ENCODE measurements around the gene NR1H2.
"Not testable (repeated sequence)": the region's sequence is repeated elsewhere in the genome, so short reads cannot be mapped to it uniquely, and the experiment has no call there.

NR1H2 gene

DNA sequence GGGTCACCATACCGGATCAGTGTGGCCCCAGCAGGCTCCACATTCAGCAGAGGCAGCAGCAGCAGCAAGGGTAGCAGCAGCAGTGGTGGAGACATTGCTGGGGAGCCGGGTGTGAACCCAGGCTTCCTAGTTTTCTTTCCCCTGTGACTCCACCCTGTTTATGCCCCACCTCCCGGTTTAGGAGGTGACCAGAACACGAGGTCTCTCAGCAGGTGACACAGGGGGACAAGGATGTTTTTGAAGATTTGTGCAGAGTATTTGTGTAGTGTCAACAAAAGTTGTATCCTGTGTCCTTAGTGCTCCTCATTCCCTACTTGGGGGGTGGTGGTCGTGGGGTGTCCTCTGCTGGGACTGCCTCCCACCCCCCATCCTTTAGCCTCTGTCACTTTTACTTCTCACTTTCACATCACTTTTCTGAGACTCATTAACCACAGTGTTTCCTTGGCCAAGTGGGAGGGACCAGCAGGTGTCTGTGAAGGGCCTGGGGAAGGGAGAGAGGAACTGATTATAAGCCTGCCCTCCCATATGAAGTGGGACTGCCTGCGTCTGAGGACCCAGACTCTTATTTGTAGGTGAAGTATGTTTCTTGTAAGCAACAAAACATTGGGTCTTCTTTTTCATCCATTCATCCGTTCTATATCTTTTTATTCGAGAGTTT is 31.5 kb upstream of the NR1H2 start:
- no peak for DNase-seq (ENCODE audit: low spot score)

DNA sequence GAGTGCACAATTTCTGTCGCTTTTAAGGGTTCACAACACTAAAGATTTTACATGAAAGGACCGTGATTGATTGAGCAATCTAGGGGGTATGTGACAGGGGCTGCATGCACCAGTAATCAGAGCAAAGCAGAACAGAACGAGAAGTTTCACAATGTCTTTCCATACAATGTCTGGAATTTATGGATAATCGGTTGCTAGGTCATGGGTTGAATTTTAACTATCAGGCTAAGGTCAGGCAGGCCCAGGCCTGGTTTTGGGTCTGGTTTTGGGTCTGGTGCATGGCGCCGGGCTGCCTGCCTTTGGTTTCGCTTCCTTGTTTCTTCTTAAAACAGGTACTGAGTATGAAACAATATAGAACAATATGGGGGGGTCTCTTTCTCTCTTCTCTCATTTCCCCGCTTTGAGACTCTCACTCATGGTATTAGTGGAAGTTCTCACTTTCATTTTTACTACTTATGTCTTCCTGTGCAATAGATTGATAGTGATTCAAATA is 29.1 kb upstream of the NR1H2 start:
- DNase-seq (ENCODE audit: low spot score) = not testable (repeated sequence)

DNA sequence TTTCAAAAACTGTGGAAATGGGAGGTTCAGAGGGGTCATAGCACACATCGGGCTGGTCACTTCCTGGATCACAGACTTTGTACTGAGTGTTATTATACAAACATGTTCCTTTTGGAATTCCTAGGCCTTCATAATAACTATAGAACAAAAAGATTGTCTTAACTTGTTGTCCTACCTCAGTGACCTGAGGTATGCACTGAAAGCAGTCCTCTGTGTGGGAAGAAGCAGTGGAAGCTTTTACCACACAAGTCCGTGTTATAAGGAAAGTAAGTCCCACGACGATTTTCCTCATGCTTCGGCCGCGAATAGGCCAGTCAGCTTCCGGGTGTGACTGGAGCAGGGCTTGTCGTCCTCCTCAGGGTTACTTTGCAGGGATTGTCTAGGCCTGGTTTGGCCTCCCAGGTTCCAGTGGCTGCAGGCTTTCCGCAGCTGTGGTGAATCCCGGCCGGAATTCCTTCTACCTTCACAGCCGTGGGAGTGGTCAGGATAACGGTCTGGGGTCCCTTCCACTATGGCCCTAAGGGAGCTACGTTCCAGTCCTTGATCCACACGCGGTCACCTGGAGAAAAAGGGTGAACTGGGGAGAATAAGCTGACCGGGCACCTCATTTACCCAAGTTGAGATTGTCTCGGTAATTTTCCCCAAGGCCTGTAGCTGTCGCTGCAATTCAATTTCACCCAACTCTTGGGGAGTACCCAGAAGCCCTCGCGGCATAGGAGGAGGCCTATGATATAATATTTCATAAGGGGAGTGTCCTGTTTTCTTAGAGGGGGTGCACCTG is 26.8 kb upstream of the NR1H2 start:
- DNase-seq (ENCODE audit: low spot score) = no peak

DNA sequence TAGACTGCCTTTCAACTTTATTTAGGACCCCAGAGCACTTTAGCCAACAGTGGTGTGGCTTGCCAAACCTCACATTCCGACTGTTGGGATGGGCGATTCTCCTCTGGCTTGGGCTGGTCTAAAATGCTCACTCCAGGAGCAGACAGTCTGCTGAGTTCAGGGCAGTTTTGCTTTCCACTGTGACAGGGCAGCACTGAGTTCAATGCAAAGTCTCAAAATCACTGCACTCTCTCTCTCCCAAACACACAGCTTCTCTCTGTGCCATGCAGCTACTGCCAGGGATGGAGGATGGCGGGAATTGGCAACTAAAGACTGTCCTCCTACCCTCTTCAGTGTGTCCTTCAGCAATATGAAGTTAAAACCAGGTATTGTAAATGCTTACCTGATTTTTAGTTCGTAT is 24.0 kb upstream of the NR1H2 start:
- no peak for DNase-seq (ENCODE audit: low spot score)

DNA sequence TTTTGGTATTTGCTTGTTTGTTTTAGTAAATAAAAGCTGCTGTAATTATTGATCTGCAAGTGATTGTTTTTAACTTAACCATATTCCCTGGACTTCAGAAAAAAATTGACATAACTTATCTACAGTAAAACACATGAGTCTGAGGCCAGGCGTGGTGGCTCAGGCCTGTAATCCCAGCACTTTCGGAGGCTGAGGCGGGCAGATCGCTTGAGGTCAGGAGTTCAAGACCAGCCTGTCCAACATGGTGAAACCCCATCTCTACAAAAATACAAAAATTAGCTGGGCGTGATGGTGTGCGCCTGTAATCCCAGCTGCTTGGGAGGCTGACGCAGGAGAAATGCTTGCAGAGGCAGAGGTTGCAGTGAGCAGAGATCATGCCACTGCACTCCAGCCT is 22.8 kb upstream of the NR1H2 start:
- DNase-seq (ENCODE audit: low spot score) = not testable (repeated sequence)

DNA sequence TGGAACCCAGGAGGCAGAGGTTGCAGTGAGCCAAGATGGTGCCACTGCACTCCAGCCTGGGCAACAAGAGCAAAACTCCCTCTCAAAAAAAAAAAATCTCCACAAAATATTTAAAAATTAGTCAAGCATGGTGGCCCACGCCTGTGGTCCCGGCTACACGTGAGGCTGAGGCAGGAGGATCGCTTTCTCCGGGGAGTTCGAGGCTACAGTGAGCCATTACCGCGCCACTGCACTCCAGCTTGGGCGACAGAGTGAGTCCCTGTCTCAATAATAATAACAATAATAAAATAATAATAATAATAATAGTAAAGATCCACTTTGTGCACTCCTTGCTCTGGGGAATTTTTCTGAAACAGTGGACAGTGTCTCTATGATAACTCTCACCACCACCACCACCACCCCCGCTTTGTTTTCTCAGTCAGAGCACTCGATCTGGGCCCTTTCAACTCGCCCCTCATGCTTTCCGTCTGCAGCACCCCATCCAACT is 19.5 kb upstream of the NR1H2 start:
- DNase-seq (ENCODE audit: low spot score) = no peak

DNA sequence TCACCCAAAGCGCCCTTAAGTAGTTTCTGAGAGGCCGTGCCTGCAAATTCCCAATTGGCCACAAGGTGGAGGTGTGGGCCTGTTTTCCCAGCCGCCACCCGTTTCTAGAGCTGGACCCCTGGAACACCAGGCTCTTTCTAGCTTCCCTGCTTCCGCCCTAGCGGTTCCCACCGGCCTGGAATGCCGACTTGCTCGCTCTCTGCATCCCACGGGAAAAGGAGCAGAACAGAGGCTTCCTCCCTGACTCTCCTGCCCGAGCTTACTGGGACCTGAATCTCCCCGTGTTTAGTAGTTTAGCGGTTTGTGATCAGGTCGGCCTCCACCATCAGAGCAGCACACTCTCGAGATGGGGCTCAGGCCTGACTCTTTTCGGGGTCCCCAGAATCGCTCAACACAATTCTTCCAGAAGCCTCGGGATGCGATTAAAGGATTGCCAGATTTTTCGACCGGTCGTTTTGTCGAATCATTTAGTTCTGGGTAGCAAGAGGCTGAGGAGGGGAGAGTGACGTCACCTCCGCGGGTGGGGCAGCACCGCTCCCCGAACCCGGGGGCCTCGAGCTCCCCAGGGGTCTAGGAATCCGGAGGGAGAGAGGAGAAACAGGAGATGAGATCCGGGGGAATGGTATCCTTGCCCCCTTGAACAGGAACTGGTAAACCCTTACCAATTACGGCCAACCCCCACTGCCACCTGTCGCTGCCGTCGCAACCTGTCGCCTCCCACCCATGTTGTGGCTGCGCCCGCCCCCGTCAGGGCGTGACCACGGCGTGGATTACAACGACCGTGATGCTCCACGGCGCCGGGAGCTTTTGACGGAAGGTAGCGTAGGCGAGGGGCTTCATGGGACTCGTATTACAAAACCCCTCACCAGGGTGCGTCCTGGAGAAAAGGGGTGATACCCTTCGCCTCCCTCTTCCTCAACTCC is 18.8 kb upstream of the NR1H2 start:
- peak; percentile 65 for DNase-seq (ENCODE audit: low spot score)

DNA sequence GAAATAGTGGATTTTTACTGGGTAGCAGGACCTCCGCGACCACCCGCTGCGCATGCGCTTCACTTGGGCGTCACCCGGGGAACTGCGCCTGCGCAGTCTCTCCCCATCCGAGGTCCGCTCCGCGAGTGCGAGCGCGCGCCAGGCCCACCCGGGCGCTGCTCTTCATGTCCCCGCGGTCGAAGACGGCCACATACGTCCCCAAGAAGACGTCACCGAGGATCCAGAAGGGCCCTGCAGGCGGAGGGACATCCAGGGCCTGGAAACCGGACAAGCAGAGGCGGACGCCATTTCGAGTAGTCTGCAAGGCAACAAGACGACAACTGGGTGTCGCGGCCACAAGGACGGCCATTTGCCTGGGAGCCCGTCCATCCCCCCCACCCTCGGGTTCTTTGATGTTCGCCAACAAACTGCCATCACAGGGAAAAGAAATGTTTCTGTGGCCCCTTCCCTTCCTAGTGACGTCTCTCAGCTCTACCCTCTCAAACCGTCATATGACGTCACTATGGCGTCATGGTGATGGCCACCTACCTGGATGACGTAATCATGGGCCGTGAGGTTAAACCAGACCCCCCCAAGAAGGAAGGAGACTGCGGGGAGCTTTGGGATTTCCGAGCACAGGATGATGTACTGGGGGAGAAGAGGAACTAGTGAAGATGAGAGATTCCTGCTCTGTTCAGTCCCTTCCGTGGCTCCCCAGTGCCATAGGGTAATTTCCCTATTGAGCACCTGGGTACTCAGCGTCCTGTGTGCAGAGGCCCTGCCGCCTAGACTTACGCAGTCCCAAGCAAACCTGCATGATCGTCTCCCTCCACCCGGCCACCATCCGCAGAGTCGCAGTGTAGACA is 17.6 kb upstream of the NR1H2 start:
- DNase-seq (ENCODE audit: low spot score) = peak; percentile 72

DNA sequence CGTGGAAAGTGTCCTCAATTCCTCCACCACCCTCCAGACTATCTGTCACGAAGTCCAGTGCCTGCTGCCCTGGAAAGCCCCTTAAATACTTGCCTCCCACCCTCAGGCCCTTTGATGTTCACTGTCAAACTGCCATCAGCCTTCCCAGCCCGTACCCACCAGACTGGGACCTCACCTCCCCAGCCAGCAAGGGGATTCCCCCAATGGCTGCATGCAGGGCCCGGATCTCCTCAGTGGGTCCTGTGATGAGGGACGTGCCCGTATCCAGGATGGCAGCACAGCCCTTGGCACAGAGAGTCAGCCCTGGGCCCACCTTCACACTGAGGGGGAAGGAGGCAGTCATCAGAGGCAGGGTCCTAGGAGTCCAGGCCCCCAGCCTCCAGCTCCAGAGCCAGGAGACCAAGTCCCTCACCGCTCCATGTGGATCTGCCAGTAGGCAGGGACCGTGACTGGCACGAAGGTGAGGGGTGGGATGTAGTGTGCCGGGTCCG is 16.9 kb upstream of the NR1H2 start:
- no peak for DNase-seq (ENCODE audit: low spot score)

DNA sequence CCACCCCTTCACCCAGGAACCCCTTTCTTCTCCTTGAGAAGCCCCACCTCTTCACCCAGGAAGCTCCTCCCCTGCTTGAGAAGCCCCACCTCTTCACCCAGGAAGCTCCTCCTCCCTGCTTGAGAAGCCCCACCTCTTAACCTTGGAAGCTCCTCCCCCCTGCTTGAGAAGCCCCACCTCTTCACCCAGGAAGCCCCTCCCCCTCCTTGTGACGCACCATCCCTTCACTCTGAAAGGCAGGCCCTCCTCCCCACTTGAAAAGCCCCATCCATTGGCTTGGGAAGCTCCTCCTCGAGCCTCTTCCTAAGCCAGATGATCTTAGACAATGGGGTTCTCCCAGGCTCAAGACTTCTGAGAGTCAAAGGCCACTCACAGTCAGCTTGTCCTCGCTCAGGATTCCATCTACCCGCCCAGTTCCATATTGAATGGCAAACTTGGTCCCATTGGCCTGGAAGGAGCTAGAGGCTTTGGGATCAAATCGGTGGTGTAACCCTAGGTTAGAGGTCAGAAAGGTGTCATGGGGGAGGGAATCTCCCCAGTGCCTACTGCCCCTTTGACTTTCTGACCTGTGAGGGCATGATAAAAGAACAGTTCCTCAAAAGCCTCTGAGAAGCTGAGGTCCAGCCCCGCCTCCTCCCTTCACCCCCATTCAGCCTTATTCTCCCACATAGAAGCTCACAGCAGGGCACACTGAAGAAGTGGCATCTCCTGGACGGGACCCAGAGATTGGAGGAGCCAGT is 14.8 kb upstream of the NR1H2 start:
- no peak for DNase-seq (ENCODE audit: low spot score)

DNA sequence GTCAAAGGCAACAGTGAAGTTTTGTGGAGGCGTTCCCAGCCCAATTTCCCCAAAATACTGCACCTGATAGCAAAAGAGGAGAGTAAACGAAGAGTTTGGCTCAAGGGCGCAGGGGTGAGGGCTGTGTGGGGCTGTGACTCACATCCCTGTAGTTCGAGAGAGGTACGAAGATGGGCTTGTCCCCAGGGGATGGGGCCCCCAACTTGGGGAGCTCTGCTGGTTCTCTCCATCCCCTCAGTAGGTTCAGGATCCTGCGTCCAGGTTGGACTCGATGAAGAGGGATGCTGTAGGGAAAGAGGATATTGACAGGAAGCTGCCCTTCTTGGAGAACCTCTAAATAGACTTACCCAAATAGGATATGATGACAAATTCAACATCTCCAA is 14.2 kb upstream of the NR1H2 start:
- DNase-seq (ENCODE audit: low spot score) = no peak

DNA sequence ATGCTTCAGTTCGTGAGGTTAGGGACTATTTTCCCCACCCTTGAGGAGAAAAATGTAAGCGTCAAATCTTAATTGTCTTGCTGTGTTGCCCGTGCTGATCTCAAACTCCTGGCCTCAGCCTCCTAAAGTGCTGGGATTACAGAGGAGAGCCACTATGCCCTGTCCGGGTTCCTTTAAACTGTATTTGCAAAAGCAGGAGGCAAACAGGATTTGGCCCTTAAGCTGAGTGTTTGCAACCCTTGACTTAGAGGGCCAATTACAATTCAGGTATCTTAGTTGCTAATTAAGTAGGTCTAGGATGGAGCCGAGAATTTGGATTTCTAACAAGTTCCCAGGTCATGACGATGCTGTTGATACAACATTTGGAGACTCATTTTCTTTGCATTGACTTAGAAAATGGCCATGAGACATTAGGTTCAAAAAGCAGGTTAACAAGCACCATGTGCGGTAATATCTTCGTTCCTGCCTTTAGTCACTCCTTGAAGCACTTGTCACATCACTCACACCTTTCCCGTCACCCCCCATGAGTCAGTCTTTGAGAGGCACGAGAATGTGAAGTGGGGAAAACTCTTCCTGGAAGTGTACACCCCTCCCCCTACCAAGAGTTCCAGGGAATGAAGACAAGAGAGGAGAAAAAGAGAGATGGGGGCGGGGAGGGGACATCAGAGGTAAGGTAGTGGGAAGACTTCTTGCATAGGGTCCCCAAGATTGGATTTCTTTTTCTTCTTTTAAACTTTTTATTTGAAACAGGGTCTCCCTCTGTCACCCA is 13.4 kb upstream of the NR1H2 start:
- DNase-seq (ENCODE audit: low spot score) = no peak

DNA sequence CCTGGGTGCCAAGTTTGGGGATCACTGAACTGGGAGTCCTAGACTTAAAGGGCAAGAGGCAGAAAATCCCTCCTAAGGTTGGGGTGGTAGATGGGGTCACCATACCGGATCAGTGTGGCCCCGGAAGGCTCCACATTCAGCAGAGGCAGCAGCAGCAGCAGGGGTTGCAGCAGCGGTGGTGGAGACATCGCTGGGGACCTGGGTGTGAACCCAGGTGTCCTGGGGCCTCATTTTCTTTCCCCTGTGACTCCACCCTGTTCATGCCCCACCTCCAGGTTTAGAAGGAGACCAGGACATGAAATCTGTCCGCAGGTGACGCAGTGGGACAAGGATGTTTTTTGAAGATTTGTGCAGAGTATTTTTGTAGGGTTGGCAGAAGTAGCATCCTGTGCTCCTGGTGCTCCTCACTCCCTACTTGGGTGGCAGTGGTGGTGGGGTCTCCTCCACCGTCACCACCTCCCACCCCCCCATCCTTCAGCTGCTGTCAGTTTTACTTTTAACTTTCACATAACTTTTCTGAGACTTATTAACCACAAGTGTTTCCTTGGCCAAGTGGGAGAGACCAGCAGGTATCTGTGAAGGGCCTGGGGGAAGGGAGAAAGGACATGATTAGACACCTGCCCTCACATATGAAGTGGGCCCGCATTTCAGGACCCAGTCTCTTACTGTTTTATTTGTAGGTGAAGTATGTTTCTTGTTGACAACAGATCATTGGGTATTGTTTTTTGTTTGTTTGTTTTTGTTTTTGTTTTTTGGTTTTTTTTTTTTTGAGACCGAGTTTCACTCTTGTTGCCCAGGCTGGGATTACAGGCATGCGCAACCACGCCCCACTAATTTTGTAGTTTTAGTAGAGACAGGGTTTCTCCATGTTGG is 10.6 kb upstream of the NR1H2 start, which contains the start of gene NAPSA:
Gene NAPSA (minus strand): TSS at position 206 of the 873 bp plus-strand sequence. CDS start 18 bp downstream, at position 188.
- no peak for DNase-seq (ENCODE audit: low spot score)

DNA sequence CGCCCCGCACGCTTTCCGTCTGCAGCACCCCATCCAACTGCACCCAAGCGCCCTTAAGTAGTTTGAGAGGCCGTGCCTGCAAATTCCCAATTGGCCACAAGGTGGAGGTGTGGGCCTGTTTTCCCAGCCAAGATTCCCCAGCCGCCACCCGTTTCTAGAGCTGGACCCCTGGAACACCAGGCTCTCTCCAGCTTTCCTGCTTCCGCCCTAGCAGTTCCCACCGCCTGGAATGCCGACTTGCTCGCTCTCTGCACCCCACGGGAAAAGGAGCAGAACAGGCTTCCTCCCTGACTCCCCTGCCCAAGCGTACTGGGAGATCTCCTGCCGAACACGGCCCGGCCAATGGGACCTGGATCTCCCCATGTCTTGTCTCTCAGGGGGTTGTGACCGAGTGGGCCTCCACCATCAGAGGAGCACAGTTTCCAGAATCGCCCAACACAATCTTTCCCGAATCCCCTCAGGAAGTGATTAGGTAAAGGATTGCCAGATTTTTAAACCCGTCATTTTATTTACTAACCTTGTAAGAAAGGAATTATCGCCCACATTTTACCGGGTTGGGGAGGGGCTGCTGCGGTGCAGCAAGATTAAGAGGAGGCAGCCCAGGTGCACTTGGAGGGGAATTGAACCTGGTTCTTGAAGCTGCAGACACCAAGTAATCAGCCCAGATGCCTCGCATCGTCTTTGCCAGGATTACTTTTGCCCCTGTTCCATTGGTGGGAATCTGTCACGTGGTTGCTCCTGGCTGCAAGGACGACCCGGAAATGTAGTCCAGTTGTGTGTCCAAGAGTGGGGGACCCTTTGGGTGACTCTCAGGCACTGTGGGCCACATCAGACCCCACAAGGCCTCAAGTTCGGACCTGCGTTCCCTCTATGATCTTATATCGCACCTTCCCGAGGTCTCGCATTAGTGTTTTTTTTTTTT is 7.3 kb upstream of the NR1H2 start:
- DNase-seq (ENCODE audit: low spot score) = peak; percentile 95

DNA sequence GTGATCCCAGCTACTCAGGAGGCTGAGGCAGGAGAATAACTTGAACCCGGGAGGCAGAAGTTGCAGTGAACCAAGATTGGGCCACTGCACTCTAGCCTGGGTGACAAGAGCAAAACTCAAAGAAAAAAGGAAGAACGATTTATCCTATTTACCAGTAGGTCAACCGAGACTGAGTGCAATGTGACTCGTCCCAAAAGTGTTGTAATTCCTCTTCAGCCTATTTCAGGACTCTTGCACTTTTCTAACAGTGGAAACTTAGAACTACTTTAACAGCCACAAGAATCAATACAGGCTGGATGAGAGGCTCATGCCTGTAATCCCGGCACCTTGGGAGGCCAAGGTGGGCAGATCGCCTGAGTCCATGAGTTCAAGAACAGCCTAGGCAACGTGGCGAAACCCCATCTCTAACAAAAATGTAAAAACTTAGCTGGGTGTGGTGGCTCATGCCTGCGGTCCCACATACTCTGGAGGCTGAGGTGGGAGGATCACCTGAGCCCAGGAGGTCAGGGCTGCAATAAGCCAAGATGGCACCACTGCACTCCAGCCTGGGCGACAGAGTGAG is 4.3 kb upstream of the NR1H2 start:
- DNase-seq (ENCODE audit: low spot score) = no peak

DNA sequence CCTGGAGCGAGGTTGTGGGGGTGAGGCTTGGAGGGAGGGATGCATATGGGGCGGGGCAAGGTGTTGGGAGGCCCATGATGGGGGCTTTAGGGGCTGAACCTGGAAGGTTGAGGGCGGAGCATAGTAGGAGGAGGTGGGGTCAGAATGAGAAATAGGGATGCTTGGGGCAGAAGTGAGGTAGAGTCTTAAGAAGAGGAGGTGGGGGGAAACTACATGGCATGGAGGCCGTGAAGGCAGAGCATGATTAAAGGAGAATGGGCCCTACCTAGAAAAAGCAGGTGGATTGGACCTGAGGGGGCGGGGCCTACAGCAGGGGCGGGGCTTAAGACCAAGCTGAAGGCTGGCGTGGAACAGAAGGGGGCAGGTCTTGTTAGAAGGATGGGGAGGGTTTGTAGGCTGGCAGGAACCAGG is 799 bp downstream of the NR1H2 start:
- no peak for DNase-seq (ENCODE audit: low spot score)

DNA sequence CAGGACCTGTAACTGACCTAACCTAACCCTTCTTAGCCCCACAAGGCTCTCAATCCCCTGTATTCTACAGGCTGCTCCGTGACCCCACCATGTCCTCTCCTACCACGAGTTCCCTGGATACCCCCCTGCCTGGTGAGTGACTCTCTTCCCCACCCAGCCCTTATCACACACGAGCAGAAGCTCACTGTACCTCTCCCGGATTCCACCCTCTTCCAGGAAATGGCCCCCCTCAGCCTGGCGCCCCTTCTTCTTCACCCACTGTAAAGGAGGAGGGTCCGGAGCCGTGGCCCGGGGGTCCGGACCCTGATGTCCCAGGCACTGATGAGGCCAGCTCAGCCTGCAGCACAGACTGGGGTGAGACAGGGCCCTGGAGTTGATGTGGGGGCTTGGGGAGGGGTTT is 1.3 kb downstream of the NR1H2 start:
- DNase-seq (ENCODE audit: low spot score) = no peak
